GDM1 (cell line): ENCODE data around the gene CLEC16A.

Experiments
- DNase-seq: peaks from one replicate; lab custom pipeline; 2025; lab: John Stamatoyannopoulos, UW

CLEC16A gene

GRCh38 chr16:10968498-10968897 lies 24.1 kb downstream of the CLEC16A start:
- no peak for DNase-seq

- DNase-seq, result peak; percentile 20
These were observed 25.3 kb downstream of the CLEC16A start for GRCh38 chr16:10969615-10970014.

- DNase-seq, result no peak
These were observed 25.7 kb downstream of the CLEC16A start for GRCh38 chr16:10970065-10970464.

- peak; percentile 46 for DNase-seq
These were observed 27.2 kb downstream of the CLEC16A start for GRCh38 chr16:10971560-10971961.

- no peak for DNase-seq
These were observed 27.9 kb downstream of the CLEC16A start for GRCh38 chr16:10972108-10972818.

- DNase-seq, result no peak
These were observed 28.6 kb downstream of the CLEC16A start for GRCh38 chr16:10972819-10973464.

GRCh38 chr16:10976634-10977033 lies 32.3 kb downstream of the CLEC16A start:
- no peak for DNase-seq

- DNase-seq, result no peak
These were observed 33.8 kb downstream of the CLEC16A start for GRCh38 chr16:10978124-10978523.

- DNase-seq, result no peak
These were observed 34.6 kb downstream of the CLEC16A start for GRCh38 chr16:10978871-10979446.

GRCh38 chr16:10979717-10980601 lies 35.6 kb downstream of the CLEC16A start:
- DNase-seq, result no peak

GRCh38 chr16:10980813-10981212 lies 36.4 kb downstream of the CLEC16A start:
- no peak for DNase-seq

- no peak for DNase-seq
These were observed 37.4 kb downstream of the CLEC16A start for GRCh38 chr16:10981697-10982216.

- DNase-seq, result no peak
These were observed 38.2 kb downstream of the CLEC16A start for GRCh38 chr16:10982465-10983150.

GRCh38 chr16:10983159-10983558 lies 38.8 kb downstream of the CLEC16A start:
- no peak for DNase-seq

GRCh38 chr16:10984509-10984908 lies 40.1 kb downstream of the CLEC16A start:
- DNase-seq, result no peak

- no peak for DNase-seq
These were observed 43.2 kb downstream of the CLEC16A start for GRCh38 chr16:10987361-10988163.

- no peak for DNase-seq
These were observed 43.9 kb downstream of the CLEC16A start for GRCh38 chr16:10988164-10988803.

- no peak for DNase-seq
These were observed 44.5 kb downstream of the CLEC16A start for GRCh38 chr16:10988879-10989278.

- DNase-seq, result no peak
These were observed 45.2 kb downstream of the CLEC16A start for GRCh38 chr16:10989559-10989958.

- DNase-seq, result no peak
These were observed 46.0 kb downstream of the CLEC16A start for GRCh38 chr16:10990378-10990777.
